NCI-H345 (cell line): ENCODE results near the gene APEH.

Experiments
- DNase-seq: peaks from one replicate; lab custom pipeline; 2025; lab: John Stamatoyannopoulos, UW

Gene APEH

DNA sequence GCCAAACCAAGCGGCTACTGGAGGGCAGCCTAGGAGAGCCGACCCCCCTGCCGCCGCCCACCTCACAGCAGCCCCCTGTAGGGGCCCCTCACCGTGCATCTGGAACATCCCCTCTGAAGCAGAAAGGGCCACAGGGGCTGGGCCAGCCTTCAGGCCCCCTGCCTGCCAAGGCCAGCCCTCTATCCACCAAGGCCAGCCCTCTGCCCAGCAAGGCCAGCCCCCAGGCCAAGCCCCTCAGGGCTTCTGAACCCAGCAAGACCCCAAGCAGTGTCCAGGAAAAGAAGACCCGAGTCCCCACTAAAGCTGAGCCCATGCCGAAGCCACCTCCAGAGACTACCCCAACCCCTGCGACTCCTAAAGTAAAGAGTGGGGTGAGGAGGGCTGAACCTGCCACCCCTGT, 23.5 kb upstream of the APEH start:
- DNase-seq: no peak

DNA sequence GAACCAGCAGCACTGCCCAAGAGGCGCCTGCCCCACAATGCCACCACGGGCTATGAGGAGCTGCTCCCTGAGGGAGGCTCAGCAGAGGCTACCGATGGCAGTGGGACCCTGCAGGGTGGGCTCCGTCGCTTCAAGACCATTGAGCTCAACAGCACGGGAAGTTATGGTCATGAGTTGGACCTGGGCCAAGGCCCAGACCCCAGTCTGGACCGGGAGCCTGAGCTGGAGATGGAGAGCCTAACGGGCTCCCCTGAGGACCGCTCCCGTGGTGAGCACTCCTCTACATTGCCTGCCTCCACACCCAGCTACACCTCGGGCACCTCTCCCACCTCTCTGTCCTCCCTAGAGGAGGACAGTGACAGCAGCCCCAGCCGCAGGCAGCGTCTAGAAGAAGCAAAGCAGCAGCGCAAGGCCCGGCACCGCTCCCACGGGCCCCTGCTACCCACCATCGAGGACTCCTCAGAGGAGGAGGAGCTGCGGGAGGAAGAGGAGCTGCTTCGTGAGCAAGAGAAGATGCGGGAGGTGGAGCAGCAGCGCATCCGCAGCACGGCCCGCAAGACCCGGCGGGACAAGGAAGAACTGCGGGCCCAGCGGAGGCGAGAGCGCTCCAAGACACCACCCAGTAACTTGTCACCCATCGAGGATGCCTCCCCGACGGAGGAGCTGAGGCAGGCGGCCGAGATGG, 21.8 kb upstream of the APEH start:
- no peak for DNase-seq

DNA sequence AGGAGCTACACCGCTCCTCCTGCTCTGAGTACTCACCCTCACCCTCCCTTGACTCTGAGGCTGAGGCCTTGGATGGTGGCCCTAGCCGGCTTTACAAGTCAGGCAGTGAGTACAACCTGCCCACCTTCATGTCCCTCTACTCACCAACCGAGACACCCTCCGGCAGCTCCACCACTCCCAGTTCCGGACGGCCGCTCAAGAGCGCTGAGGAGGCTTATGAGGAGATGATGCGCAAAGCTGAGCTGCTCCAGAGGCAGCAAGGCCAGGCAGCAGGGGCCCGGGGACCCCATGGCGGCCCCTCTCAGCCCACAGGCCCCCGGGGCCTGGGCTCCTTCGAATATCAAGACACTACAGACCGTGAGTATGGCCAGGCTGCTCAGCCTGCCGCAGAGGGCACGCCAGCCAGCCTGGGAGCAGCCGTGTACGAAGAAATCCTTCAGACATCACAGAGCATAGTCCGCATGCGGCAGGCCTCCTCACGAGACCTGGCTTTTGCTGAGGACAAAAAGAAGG, 21.2 kb upstream of the APEH start:
- no peak for DNase-seq

DNA sequence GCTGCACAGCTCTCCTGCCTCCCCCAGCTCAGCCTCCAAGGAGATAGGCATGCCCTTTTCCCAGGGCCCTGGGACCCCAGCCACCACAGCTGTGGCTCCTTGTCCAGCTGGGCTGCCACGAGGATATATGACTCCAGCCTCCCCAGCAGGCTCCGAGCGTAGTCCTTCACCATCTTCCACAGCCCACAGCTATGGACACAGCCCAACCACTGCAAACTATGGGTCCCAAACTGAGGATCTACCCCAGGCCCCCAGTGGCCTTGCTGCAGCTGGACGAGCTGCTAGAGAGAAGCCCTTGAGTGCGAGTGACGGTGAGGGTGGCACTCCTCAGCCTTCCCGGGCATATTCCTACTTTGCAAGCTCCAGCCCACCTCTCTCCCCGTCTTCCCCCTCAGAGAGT, 20.5 kb upstream of the APEH start:
- DNase-seq: no peak

DNA sequence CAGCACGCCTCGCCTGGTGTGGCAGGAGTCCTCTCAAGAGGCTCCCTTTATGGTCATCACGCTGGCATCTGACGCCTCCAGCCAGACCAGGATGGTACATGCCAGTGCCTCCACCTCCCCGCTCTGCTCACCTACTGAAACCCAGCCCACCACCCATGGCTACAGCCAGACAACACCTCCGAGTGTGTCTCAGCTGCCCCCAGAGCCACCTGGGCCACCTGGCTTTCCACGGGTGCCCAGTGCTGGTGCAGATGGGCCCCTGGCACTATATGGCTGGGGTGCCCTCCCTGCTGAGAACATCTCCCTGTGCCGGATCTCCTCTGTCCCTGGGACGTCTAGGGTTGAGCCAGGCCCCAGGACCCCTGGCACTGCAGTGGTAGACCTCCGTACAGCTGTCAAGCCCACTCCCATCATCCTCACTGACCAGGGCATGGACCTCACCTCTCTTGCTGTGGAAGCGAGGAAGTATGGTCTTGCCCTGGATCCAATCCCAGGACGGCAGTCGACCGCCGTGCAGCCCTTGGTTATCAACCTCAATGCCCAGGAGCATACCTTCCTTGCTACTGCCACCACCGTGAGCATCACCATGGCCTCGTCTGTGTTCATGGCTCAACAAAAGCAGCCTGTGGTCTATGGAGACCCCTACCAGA, 19.9 kb upstream of the APEH start:
- DNase-seq: no peak

DNA sequence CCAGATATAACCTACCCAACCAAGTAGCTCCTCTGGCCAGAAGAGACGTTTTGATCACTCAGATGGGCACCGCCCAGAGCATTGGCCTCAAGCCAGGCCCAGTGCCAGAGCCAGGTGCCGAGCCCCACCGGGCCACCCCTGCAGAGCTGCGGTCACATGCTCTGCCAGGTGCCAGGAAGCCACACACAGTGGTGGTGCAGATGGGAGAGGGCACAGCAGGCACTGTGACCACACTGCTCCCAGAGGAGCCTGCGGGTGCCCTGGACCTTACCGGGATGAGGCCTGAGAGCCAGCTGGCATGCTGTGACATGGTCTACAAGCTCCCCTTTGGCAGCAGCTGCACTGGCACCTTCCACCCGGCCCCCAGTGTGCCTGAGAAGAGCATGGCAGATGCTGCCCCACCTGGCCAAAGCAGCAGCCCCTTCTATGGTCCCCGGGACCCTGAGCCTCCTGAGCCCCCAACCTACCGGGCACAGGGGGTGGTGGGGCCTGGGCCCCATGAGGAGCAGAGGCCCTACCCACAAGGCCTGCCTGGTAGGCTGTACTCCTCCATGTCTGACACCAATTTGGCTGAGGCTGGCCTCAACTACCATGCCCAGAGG, 19.1 kb upstream of the APEH start:
- DNase-seq: peak; percentile 83

DNA sequence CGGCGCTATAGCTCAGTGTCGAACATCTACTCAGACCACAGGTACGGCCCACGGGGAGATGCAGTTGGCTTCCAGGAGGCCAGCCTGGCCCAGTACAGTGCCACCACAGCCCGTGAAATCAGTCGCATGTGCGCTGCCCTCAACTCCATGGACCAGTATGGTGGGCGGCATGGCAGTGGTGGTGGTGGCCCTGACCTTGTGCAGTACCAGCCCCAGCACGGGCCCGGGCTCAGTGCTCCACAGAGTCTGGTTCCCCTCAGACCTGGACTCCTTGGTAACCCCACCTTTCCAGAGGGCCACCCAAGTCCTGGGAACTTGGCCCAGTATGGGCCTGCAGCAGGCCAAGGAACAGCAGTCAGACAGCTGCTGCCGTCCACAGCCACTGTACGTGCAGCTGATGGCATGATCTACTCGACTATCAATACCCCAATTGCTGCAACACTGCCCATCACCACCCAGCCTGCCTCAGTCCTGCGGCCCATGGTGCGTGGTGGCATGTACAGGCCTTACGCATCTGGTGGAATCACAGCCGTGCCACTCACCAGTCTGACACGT, 18.3 kb upstream of the APEH start:
- no peak for DNase-seq

DNA sequence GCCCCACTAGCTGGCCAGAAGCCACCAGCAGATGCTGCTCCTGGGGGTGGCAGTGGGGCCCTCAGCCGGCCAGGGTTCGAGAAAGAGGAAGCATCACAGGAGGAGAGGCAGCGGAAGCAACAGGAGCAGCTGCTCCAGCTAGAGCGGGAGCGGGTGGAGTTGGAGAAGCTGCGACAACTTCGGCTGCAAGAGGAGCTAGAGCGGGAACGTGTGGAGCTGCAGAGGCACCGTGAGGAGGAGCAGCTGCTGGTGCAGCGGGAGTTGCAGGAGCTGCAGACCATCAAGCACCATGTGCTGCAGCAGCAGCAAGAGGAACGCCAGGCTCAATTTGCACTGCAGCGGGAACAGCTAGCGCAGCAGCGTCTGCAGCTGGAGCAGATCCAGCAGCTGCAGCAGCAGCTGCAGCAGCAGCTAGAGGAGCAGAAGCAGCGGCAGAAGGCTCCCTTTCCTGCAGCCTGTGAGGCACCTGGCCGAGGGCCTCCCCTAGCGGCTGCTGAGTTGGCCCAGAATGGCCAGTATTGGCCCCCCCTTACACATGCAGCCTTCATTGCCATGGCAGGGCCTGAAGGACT, 17.5 kb upstream of the APEH start:
- no peak for DNase-seq

DNA sequence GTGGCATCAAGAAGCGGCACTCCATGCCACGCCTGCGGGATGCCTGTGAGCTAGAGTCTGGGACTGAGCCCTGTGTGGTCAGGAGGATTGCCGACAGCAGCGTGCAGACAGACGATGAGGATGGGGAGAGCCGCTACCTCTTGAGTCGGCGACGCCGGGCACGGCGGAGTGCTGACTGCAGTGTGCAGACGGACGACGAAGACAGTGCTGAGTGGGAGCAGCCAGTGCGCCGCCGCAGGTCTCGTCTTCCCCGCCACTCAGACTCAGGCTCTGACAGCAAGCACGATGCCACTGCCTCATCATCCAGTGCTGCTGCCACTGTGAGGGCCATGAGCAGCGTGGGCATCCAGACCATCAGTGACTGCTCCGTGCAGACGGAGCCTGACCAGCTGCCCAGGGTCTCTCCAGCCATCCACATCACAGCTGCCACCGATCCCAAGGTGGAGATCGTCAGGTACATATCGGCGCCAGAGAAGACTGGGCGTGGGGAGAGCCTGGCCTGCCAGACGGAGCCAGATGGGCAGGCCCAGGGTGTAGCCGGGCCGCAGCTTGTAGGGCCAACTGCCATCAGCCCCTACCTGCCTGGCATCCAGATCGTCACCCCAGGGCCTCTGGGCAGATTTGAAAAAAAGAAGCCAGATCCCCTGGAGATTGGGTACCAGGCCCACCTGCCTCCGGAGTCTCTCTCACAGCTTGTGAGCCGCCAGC, 16.8 kb upstream of the APEH start:
- no peak for DNase-seq

DNA sequence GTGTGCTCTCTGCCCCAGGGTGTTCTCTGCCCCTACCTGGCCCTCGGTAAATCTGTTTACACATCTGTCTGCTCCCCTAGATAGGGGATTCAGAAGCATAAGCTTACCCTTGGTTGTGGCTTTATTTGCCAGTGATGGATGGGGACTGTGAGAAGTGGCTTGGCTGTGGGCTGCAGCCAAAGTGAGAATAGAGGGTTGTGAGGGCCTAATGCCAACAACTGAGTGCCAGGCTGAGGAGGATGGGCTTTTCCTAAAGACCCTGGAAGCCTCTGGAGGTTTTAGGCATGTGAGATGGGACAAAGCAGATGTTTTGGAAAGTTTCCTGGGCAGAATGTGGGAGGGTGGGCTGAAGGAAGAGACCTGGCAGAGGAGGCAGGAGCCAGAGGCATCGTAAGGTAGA, 15.4 kb upstream of the APEH start:
- no peak for DNase-seq

DNA sequence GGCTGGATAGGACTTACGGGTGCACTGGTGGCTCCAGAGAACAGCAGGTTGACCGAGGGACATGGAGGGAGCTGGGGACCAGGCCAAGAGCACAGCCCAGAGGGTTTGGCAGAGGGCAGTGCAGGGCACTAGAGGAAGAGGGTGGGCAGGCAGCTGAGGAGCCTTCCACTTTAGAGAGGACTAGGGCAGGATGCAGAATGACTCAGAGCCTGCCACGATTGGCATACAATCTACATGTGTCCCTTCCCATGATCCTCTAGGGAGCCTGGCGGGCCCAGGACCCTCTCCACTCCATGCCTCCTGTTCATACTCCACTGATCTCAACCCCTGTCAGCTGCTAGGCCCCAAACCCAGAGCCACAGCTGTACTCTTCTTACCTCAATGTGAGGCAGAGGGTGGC, 14.4 kb upstream of the APEH start:
- no peak for DNase-seq

DNA sequence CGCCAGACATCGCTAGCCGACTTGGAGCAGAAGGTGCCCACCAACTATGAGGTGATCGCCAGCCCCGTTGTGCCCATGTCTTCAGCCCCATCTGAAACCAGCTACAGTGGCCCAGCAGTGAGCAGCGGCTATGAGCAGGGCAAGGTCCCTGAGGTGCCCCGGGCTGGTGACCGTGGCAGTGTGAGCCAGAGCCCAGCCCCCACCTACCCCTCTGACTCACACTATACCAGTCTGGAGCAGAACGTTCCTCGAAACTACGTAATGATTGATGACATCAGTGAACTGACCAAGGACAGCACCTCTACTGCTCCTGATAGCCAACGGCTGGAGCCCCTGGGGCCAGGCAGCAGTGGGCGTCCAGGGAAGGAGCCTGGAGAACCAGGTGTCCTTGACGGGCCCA, 12.9 kb upstream of the APEH start:
- DNase-seq: no peak

DNA sequence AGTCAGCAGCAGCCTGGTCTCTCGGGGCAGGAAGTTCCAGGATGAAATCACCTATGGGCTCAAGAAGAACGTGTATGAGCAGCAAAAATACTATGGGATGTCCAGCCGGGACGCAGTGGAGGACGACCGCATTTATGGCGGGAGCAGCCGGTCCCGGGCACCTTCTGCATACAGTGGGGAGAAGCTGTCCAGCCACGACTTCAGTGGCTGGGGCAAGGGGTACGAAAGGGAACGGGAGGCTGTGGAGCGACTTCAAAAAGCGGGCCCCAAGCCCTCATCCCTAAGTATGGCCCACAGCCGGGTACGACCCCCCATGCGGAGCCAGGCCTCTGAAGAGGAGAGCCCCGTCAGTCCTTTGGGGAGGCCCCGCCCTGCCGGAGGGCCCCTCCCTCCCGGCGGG, 12.1 kb upstream of the APEH start:
- no peak for DNase-seq

DNA sequence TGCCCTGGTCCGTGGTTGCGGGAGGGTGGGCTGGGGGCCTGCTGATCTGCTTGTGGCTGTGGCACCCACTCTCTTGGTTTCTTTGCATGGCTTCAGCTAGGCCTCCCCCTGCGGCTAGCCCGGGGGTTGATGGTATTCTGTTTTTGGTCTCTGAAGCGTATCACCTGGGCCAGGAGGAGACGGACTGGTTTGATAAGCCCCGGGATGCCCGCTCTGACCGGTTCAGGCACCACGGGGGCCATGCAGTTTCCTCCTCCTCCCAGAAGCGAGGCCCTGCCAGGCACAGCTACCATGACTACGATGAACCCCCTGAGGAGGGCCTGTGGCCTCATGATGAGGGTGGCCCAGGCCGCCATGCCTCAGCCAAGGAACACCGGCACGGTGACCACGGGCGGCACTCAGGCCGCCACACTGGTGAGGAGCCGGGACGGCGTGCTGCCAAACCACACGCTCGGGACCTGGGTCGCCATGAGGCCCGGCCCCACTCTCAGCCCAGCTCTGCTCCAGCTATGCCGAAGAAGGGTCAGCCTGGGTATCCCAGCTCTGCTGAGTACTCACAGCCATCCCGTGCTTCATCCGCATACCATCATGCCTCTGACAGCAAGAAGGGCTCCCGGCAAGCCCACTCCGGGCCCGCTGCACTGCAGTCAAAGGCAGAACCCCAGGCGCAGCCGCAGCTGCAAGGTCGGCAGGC, 11.3 kb upstream of the APEH start:
- DNase-seq: no peak

DNA sequence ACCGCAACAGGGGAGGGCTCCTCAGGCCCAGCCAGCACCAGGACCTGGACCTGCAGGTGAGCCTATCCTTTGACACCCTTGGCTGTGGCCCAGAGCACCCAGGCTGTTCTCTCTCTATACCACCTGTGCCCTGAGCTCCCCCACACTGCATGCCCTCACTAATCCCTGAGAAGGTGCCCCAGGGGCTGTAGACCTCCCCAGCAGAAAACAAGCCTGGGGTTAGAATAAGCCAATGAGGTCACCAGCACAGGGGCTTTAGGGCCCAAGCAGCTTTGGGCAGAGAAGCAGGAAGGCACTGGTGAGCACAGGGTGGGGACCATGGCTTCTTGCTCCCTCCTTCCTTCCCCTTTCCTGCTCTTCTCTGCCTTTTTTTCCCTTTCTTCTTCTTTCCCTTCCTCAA, 10.3 kb upstream of the APEH start:
- no peak for DNase-seq

DNA sequence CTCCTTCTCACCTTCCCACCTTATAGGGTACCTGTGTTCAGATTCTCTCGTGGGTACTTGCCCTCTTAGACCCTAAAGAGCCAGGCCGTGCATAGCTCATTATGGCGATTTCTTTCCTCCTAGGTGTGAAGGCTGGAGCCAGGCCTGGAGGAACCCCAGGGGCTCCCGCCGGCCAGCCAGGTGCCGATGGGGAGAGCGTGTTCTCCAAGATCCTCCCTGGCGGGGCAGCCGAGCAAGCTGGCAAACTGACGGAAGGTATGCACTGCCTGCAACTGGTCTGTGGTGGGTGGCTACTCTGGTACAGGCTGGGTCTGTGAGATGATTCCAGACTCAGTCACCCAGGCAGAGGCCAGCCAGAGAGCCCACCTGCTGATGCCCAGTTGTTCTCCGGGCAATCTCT, 9.9 kb upstream of the APEH start:
- DNase-seq: no peak

DNA sequence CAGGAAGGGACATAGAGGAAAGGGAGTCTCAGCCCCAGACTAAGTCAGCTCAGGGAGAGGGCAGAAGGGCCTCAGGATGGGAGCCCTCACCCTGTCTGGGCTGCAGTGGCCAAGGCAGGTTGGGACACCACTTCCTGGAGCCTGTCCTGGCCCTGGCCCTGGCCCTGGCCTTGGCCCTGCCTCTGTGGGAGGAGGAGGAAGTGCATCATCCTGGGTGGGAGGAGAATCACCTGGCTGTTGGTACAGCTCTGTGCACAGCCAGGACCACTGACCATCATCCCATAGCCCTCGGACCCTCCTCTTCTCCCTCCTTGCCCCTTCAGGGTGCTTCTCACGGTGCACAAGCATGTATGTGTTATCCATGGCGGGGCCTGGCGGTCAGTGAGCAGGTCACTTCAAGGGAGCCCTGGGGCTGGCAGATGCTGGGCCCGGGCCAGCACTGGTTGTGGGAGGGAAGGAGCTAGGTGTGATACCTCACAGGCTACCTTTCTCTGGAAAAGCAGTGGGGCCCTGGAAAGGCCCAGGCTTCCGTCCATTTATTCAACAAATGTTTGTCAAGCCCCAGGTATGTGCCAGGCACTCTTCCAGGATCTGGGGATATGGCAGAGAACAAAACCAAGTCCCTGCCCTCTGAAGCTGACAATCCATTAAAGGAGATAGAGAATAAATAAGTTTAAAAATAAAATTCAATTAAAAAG, 8.2 kb upstream of the APEH start:
- no peak for DNase-seq

DNA sequence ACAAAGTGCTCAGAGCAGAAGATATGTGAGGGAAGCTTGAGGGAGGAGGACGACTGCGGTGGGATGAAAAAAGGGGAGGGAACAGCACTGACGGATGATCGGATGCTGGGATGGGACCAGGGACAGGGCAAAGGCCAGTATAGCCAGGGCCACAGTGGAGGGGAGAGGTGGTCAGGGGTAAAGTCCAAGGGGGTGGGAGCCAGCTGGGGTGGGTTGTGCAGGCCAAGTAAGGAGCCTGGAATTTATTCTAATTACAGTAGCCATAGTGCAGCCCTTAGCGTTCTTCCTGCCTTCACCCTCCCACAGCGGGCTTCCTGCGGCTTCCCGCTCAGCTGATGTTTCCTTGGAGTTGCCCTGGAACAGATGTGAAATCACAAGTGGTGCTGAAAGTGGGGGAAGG, 7.6 kb upstream of the APEH start:
- DNase-seq: no peak

DNA sequence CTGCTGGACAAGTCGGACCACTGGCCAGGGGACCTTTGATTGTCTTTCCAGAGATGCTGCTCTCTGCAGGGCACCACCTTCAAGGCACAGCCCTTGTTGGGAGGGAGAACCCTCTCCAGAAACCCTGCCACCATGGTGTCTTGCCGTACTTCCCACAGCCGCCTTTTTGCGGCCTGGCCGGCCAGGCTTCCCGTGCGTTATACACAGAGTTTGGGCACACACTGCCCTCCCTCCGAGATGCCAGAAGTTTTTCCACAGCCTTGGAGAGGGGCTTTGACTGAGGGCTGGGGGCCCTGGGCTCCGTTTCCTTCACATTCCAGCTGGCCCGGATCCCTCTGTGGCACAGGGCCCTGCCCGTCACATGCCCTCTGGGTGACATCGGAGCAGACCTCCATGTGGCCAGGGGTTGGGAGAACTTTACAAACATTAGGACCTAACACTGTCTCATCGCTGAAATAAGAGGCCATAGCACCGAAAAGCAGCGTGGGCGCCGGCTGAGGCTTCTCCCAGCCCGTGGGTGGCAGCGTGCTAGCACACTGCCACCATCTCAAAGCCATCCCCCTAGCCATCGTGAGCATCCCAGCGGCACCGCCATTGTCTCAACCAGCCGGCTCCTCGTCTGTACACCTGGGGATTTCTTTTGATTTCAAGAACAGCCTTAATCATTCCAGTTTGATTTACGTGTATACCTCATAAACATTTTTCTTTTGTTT, 6.3 kb upstream of the APEH start:
- DNase-seq: no peak

DNA sequence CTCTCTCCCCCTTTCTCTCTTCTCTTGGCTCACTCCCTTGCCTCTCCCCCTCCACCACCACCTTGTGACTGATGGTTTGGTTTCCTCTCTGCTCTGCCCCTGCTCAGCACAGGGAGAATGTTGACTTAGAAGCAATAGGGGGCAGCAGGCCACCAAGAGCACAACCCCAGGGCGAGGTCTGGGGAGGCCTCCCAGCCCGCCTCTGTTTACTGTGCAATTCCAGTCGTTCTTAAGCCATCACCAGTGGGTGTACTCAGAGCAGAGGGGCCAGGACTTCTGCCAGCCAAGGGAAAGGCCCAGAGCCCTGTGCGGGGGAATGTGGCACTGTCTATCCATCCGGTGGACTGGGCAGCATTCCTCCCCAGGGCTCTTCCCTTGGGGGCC, 5.7 kb upstream of the APEH start:
- no peak for DNase-seq
